K562 (cell line): Measurements from ENCODE around the gene EGFL7. TPM values are rescaled to one million over a fixed set of nuclear protein-coding genes. Genes with fewer than 3 reads are reported as not detected.

Source experiments
- ATAC-seq: fragments of 200-7000 bp; cut with Tn5 transposase; 3 replicates; pipeline ENCODE4 v1.9.1; 2020; ENCODE audit warnings: moderate library complexity
- BruUV-seq: library from RNA; stranded (reverse); fragments of 400-500 nt; replicated peaks from 2 replicates; lab custom pipeline; 2021; lab: Mats Ljungman, UMichigan
- CTCF ChIA-PET: fragments of 300-600 bp; formaldehyde crosslinking; extraction: SDS; loops from one replicate; lab custom pipeline; 2021; ENCODE audit warnings: low intra/inter-chr PET ratio; lab: Yijun Ruan, JAX
- POLR2A ChIA-PET: fragments of 300-600, 350-650 bp; sonication (Branson Sonifier 250); formaldehyde crosslinking; extraction: SDS; loops from one replicate; lab custom pipeline; 2021; ENCODE audit warnings: antibody characterized with exemption, inconsistent platforms; lab: Yijun Ruan, JAX
- DNase-seq, 4 experiments: peaks; one replicate each; pipeline versions ENCODE4 v3.0.0 to v3.0.0-alpha.2; 2011 to 2018; ENCODE audit warnings: low spot score in 3 of 4, mixed read lengths in 3 of 4; ENCODE audit errors: extremely low read depth in 1 of 4
- FAIRE-seq: peaks from 2 replicates; lab custom pipeline; 2011; peaks lifted over from hg19 to GRCh38; lab: Jason Lieb, UNC
- H2AFZ ChIP-seq: 2 replicates; pipeline ENCODE4 v1.6.0; 2011; ENCODE audit warnings: low read depth, low read length, control low read depth, inconsistent platforms
- H3K27ac ChIP-seq: fragments of 200-600 bp; 3 replicates; pipeline ENCODE4 v1.8.0; 2011; ENCODE audit warnings: low read depth, mild to moderate bottlenecking, control low read depth, inconsistent platforms, low read length, moderate library complexity, mixed read lengths; ENCODE audit errors: extremely low read depth
- H3K27me3 ChIP-seq, 2 experiments: fragments of 300-600 bp in 1 of 2; 2 replicates in 1 of 2; 3 replicates in 1 of 2; pipeline versions ENCODE4 v1.6.0 to v1.8.0; 2011; ENCODE audit warnings: inconsistent platforms in 2 of 2, low read length in 2 of 2, mild to moderate bottlenecking in 1 of 2, mixed read lengths in 1 of 2, moderate library complexity in 1 of 2; ENCODE audit not compliant: control insufficient read depth in 2 of 2, insufficient read depth in 2 of 2
- H3K36me3 ChIP-seq: fragments of 300-600 bp; 3 replicates; pipeline ENCODE4 v1.8.0; 2011; ENCODE audit warnings: mild to moderate bottlenecking, low read length, inconsistent platforms; ENCODE audit not compliant: control insufficient read depth, insufficient read depth
- H3K4me1 ChIP-seq, 2 experiments: fragments of 200-600 bp in 1 of 2; replicated peaks in 1 of 2; 2 replicates in 1 of 2; 3 replicates in 1 of 2; pipeline versions ENCODE4 v1.5.1 to v1.8.0; 2011; ENCODE audit warnings: inconsistent platforms in 2 of 2, low read length in 2 of 2, mild to moderate bottlenecking in 1 of 2, mixed read lengths in 1 of 2, moderate library complexity in 1 of 2; ENCODE audit not compliant: control insufficient read depth in 2 of 2, insufficient read depth in 2 of 2
- H3K4me2 ChIP-seq: 2 replicates; pipeline ENCODE4 v1.6.1; 2011; ENCODE audit warnings: low read length, control low read depth, inconsistent platforms, mixed read lengths; ENCODE audit not compliant: insufficient read depth
- H3K4me3 ChIP-seq: fragments of 200-600 bp; sonication (generic), shearing (Covaris generic); 2 replicates; pipeline ENCODE4 v1.5.1; 2016; ENCODE audit warnings: control low read depth, inconsistent platforms
- H3K79me2 ChIP-seq: fragments of 200-600 bp; 3 replicates; pipeline ENCODE4 v1.8.0; 2011; ENCODE audit warnings: low read length, inconsistent platforms; ENCODE audit not compliant: control insufficient read depth, insufficient read depth
- H3K9ac ChIP-seq, 2 experiments: 2 replicates each; pipeline versions ENCODE4 v1.6.0 to v1.6.1; 2011; ENCODE audit warnings: low read depth in 2 of 2, low read length in 2 of 2, control low read depth in 1 of 2, inconsistent platforms in 1 of 2, mild to moderate bottlenecking in 1 of 2, mixed read lengths in 1 of 2; ENCODE audit not compliant: insufficient read depth in 1 of 2
- H3K9me1 ChIP-seq: one replicate; pipeline ENCODE4 v1.6.0; 2011; ENCODE audit warnings: inconsistent platforms, mild to moderate bottlenecking, low read length, moderate library complexity; ENCODE audit not compliant: control insufficient read depth, insufficient read depth
- H3K9me3 ChIP-seq: replicated peaks from 2 replicates; pipeline ENCODE4 v1.5.1; 2011; ENCODE audit warnings: low read depth, low read length, inconsistent platforms; ENCODE audit not compliant: control insufficient read depth, insufficient read depth
- H4K20me1 ChIP-seq: replicated peaks from 2 replicates; pipeline ENCODE4 v1.6.1; 2011; ENCODE audit warnings: low read length, inconsistent platforms, mixed read lengths; ENCODE audit not compliant: control insufficient read depth, insufficient read depth
- WGBS: fragments of 100-300 bp; shearing (Covaris generic); methylation state at CpG from one replicate; pipeline ENCODE4 v1.1.6; 2016; ENCODE audit warnings: low coverage, mixed read lengths; ENCODE audit not compliant: insufficient coverage; ENCODE audit errors: missing lambda C conversion rate; 5-methylcytosine and 5-hydroxymethylcytosine counted together
- in situ Hi-C: fragments of 300-500 bp; cut with MboI; formaldehyde crosslinking; loops from 4 replicates; pipeline ENCODE4 v1.15.0; 2018; ENCODE audit warnings: inconsistent platforms, mixed read lengths
- intact Hi-C: fragments of 100-400 bp; cut with micrococcal nuclease; formaldehyde crosslinking; loops from 2 replicates; pipeline ENCODE4 v1.14.2; 2022
- polyA plus RNA-seq, 8 experiments: library from polyadenylated mRNA; depleted of rRNA in 4 of 8; stranded (reverse) in 5 of 8; unstranded in 3 of 8; fragments of >200 nt; fragmentation: Nextera tagmentation in 2 of 8; fragmentation: Illumina TruSeq in 1 of 8; extraction: Ambion mirVana in 2 of 8; extraction: Trizol in 1 of 8; gene quantifications; 2 replicates each; pipeline versions ENCODE4 v1.2.1 to v1.2.3, GENCODE V29; 2011 to 2014; ENCODE audit warnings: inconsistent platforms in 1 of 8, missing spikeins in 1 of 8
- total RNA-seq, 7 experiments: library from RNA; depleted of rRNA in 6 of 7; stranded (reverse); fragments of >200 nt in 6 of 7; fragmentation: Illumina TruSeq in 2 of 7; extraction: Trizol in 2 of 7; gene quantifications; 2 replicates each; pipeline versions ENCODE4 v1.2.1 to v1.2.3, GENCODE V29; 2011 to 2021; ENCODE audit warnings: low replicate concordance in 1 of 7
- TF ChIP-seq, protein P1 (sequence below): fragments of 450-650 bp; IDR thresholded peaks from 2 replicates; pipeline ENCODE4 v1.6.1; 2017; ENCODE audit warnings: antibody characterized with exemption
- TF ChIP-seq, protein P2 (sequence below), 3 experiments: IDR thresholded peaks in 2 of 3; conservative IDR thresholded peaks in 1 of 3; 2 replicates each; pipeline ENCODE4 v1.5.1; 2011 to 2012; ENCODE audit warnings: low read length in 3 of 3, mild to moderate bottlenecking in 3 of 3, control low read depth in 2 of 3, improper control_type of control experiment in 1 of 3, inconsistent platforms in 1 of 3, low read depth in 1 of 3, mixed read lengths in 1 of 3, moderate library complexity in 1 of 3; ENCODE audit not compliant: insufficient read depth in 2 of 3

Gene EGFL7
- total and polyA plus RNA-seq, 9 of the 15 experiments (the other 6 are each of a cell fraction or from before 2014, with no cell fraction given) = 1.5 to 286 (median 55.5) TPM

DNA sequence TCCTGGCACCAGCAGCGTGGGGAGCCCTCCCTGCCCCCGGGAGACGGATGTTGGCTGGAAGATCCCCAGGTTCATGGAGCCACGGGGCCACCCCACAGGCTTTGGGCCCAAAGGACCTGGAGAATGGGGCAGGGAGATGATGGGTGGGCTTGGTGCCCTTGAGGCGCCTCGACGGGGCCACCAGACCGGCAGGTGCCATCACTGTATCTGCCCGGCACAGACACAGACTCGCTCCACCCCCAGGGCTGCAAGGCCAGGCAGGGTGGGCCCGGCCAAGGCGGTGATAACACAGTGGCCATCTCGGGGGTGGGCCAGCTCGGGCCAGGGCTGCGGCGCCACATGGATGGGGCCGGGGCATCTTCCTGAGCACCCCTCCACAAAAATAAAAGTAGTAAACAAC lies 35.0 kb upstream of the EGFL7 start:
- POLR2A ChIA-PET = interaction anchor here (0.6 to 1.7 kb wide), 3 partner anchors 8 to 143 kb away, joined by 3 to 6 read pairs (median 5); no protein-coding TSS in a partner anchor
- Histone ChIP-seq H3K4me3 (no peak overlapping the region), H2AFZ (no peak overlapping the region), H3K9me3 (peaks cover 4% of the 10 kb centered on the region)
- TF ChIP-seq, protein P1, sequence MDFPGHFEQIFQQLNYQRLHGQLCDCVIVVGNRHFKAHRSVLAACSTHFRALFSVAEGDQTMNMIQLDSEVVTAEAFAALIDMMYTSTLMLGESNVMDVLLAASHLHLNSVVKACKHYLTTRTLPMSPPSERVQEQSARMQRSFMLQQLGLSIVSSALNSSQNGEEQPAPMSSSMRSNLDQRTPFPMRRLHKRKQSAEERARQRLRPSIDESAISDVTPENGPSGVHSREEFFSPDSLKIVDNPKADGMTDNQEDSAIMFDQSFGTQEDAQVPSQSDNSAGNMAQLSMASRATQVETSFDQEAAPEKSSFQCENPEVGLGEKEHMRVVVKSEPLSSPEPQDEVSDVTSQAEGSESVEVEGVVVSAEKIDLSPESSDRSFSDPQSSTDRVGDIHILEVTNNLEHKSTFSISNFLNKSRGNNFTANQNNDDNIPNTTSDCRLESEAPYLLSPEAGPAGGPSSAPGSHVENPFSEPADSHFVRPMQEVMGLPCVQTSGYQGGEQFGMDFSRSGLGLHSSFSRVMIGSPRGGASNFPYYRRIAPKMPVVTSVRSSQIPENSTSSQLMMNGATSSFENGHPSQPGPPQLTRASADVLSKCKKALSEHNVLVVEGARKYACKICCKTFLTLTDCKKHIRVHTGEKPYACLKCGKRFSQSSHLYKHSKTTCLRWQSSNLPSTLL = no peak
- TF ChIP-seq, protein P2, sequence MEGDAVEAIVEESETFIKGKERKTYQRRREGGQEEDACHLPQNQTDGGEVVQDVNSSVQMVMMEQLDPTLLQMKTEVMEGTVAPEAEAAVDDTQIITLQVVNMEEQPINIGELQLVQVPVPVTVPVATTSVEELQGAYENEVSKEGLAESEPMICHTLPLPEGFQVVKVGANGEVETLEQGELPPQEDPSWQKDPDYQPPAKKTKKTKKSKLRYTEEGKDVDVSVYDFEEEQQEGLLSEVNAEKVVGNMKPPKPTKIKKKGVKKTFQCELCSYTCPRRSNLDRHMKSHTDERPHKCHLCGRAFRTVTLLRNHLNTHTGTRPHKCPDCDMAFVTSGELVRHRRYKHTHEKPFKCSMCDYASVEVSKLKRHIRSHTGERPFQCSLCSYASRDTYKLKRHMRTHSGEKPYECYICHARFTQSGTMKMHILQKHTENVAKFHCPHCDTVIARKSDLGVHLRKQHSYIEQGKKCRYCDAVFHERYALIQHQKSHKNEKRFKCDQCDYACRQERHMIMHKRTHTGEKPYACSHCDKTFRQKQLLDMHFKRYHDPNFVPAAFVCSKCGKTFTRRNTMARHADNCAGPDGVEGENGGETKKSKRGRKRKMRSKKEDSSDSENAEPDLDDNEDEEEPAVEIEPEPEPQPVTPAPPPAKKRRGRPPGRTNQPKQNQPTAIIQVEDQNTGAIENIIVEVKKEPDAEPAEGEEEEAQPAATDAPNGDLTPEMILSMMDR (IDR thresholded peaks at IDR 0.05 in 2 of 3, conservative IDR thresholded peaks at IDR 0.05 in 1 of 3; ENCODE audit: insufficient read depth in 2 of 3, low read depth in 1 of 3, low read length in 3 of 3) = 0 out of 6 replicates have a peak, but pooled peaks of 1 of the 3 experiments have one; percentile 1
- TF ChIP-seq, all 486 proteins: peak for 1
- no peak overlapping the region for H3K27ac ChIP-seq
- peaks cover 0 to 12% of the 10 kb centered on the region in 2 experiments; a peak in 2 of 5 replicates for H3K27me3 ChIP-seq
- intact Hi-C loops = loop anchor here (10.0 kb wide), 1 partner anchor 83 kb away; the partner anchor contains the start of gene NOTCH1
- peaks cover 0 to 78% of the 10 kb centered on the region in 2 experiments; a peak in 4 of 5 replicates for H3K4me1 ChIP-seq
- CTCF ChIA-PET = interaction anchor here (2.5 kb wide), 1 partner anchor 139 kb away, joined by 12 read pairs; no protein-coding TSS in a partner anchor
- ATAC-seq = no peak
- peaks cover 12% of the 10 kb centered on the region; the same call in 1 of the 2 replicates for H4K20me1 ChIP-seq
- no peaks in the 10 kb centered on the region for H3K9me1 ChIP-seq
- FAIRE-seq = no peak
- WGBS = 18% methylated on average over 17 of the region's 17 CpGs
- in situ Hi-C loops = loop anchor here (5.0 to 25.0 kb wide), 2 partner anchors 135 to 290 kb away; partner anchors contain the start of gene GPSM1
- no peak overlapping the region for H3K4me2 ChIP-seq
- H3K79me2 ChIP-seq = no peaks in the 10 kb centered on the region
- BruUV-seq = no TSS peak
- DNase-seq = no peak
- peak overlapping the region in 1 of 2 experiments; percentile 35; a peak in 2 of 4 replicates for H3K9ac ChIP-seq
- no peaks in the 10 kb centered on the region for H3K36me3 ChIP-seq
